Sigmoid colon (tissue), 7 donors: ENCODE results near the gene TMEM256. TPM values are rescaled to one million over a fixed set of nuclear protein-coding genes. Genes with fewer than 3 reads are reported as not detected.
"Not testable (repeated sequence)": the region's sequence is repeated elsewhere in the genome, so short reads cannot be mapped to it uniquely, and the experiment has no call there.

ENCODE experiments used
- DNase-seq: peaks from one replicate; pipeline ENCODE4 v3.0.0-alpha.2; 2019
- H3K27ac ChIP-seq, 4 donors: fragments of 200-600 bp; sonication (generic); one replicate each; pipeline ENCODE4 v1.5.1; 2016 to 2019; ENCODE audit warnings: mild to moderate bottlenecking in 1 of 4
- H3K27me3 ChIP-seq, 3 donors: fragments of 200-600 bp; sonication (generic); one replicate each; pipeline ENCODE4 v1.5.1; 2019; ENCODE audit warnings: mild to moderate bottlenecking in 1 of 3
- H3K36me3 ChIP-seq, 4 donors: fragments of 200-600 bp; sonication (generic); one replicate each; pipeline ENCODE4 v1.5.1; 2016 to 2019
- H3K4me1 ChIP-seq, 4 donors: fragments of 200-600 bp; sonication (generic); one replicate each; pipeline ENCODE4 v1.5.1; 2017 to 2019
- H3K4me3 ChIP-seq, 4 donors: fragments of 200-600 bp; sonication (generic); one replicate each; pipeline ENCODE4 v1.5.1; 2017 to 2019; ENCODE audit warnings: mild to moderate bottlenecking in 2 of 4, moderate library complexity in 1 of 4
- H3K9me3 ChIP-seq, 4 donors: fragments of 200-600 bp in 3 of 4; sonication (generic) in 3 of 4; one replicate each; pipeline versions ENCODE4 v1.5.1 to v1.6.1; 2013 to 2019
- EP300 ChIP-seq, 4 donors: sonication (generic); formaldehyde crosslinking; IDR thresholded peaks; one replicate each; pipeline ENCODE4 v1.6.1; 2017; ENCODE audit warnings: antibody characterized with exemption in 4 of 4
- POLR2A ChIP-seq, 2 donors: fragments of 450-650 bp; IDR thresholded peaks; one replicate each; pipeline ENCODE4 v1.6.1; 2016; ENCODE audit warnings: antibody characterized with exemption in 2 of 2, mild to moderate bottlenecking in 2 of 2, moderate library complexity in 2 of 2
- POLR2AphosphoS5 ChIP-seq, 4 donors: sonication (generic); formaldehyde crosslinking; IDR thresholded peaks; one replicate each; pipeline ENCODE4 v1.6.1; 2017; ENCODE audit warnings: antibody characterized with exemption in 4 of 4
- WGBS, 2 donors: extraction: QIAGEN DNeasy Blood & Tissue Kit; methylation state at CpG; one replicate each; pipeline ENCODE4 v1.1.7; 2013; 5-methylcytosine and 5-hydroxymethylcytosine counted together
- intact Hi-C: fragments of 100-400 bp; cut with DNase I; formaldehyde crosslinking; loops from one replicate; pipeline ENCODE4 v1.15.1; 2023
- polyA plus RNA-seq, 3 donors: library from polyadenylated mRNA; stranded (reverse); fragments of 200-250 nt; gene quantifications; one replicate each; pipeline ENCODE4 v1.2.3, GENCODE V29; 2013
- total RNA-seq, 4 donors: library from RNA; depleted of rRNA; stranded (reverse); fragments of >200 nt; gene quantifications; one replicate each; pipeline ENCODE4 v1.1.0, GENCODE V29; 2016
- TF ChIP-seq, protein P1 (sequence below), 4 experiments: fragments of 450-650 bp in 3 of 4; fragments of 200-600 bp in 1 of 4; IDR thresholded peaks; one replicate each; pipeline ENCODE4 v1.5.1; 2016 to 2019; ENCODE audit warnings: antibody characterized with exemption in 4 of 4, mild to moderate bottlenecking in 3 of 4, moderate library complexity in 2 of 4
- donor health status: healthy with polysubstance abuse.
- donor health status: Bipolar disorder and iron deficiency.
- donor health status: healthy.

The TMEM256 gene
- total and polyA plus RNA-seq, 7 donors = 19.0 to 357 (median 150) TPM

DNA sequence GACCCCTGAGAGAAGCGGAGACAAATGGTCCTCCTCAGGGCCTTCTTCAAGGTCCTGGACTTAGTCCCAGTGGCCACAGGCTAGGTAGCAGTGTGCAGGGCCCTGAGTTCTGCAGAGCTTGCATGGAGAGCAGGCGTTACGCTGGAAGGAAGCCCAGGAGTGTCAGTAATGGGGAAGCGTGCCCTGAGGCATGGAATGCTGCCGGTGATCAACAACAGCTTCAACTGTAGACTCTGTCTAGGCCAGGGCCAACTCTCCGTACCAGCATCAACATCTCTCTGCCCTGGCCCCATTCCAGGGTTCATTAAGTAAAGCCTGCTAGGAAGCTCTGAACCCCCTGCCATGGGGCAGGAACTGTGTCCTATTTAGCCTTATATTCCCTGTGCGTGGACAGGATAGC is 23.6 kb downstream of the TMEM256 start:
- TF ChIP-seq POLR2AphosphoS5 (IDR thresholded peaks at IDR 0.05) (peak in 2 of 4 donors; percentile 21 to 50), POLR2A (IDR thresholded peaks at IDR 0.05) (no peak)
- intact Hi-C loops = loop anchor here (5.0 kb wide), 1 partner anchor 182 kb away; the partner anchor contains the start of gene SENP3
- Histone ChIP-seq H3K9me3 (no peaks in the 10 kb centered on the region), H3K27ac (peak overlapping the region; percentile 64 to 77 (median 69)), H3K36me3 (no peaks in the 10 kb centered on the region), H3K27me3 (no peaks in the 10 kb centered on the region), H3K4me1 (peaks cover 2 to 34% (median 30%) of the 10 kb centered on the region in 4 donors), H3K4me3 (peak overlapping the region; percentile 15 to 54 (median 50))
- DNase-seq = peak; percentile 91
- 20 to 58% methylated on average over 7 of the region's 7 CpGs for WGBS, 2 donors

DNA sequence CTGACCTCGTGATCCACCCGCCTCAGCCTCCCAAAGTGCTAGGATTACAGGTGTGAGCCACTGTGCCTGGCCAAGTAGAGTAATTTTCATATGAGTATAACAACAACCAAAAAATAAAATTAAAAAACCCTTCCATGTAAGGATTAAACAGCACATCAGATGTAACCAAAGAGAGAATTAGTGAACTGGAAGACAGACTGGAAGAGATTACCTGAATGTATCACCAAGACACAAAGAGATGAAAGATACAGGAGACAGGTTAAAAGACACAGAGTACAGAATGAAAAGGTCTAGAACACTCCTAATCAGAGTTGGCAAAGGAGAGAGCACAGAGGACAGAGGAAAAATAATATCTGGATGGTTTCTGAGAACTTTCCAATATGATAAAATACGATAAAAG is 24.8 kb downstream of the TMEM256 start:
- TF ChIP-seq POLR2AphosphoS5 (IDR thresholded peaks at IDR 0.05) = no peak
- no peak for TF ChIP-seq POLR2A (IDR thresholded peaks at IDR 0.05)
- no peak for TF ChIP-seq EP300 (IDR thresholded peaks at IDR 0.05)
- TF ChIP-seq, protein P1, sequence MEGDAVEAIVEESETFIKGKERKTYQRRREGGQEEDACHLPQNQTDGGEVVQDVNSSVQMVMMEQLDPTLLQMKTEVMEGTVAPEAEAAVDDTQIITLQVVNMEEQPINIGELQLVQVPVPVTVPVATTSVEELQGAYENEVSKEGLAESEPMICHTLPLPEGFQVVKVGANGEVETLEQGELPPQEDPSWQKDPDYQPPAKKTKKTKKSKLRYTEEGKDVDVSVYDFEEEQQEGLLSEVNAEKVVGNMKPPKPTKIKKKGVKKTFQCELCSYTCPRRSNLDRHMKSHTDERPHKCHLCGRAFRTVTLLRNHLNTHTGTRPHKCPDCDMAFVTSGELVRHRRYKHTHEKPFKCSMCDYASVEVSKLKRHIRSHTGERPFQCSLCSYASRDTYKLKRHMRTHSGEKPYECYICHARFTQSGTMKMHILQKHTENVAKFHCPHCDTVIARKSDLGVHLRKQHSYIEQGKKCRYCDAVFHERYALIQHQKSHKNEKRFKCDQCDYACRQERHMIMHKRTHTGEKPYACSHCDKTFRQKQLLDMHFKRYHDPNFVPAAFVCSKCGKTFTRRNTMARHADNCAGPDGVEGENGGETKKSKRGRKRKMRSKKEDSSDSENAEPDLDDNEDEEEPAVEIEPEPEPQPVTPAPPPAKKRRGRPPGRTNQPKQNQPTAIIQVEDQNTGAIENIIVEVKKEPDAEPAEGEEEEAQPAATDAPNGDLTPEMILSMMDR (IDR thresholded peaks at IDR 0.05) = no peak
- no peak for DNase-seq
- WGBS, 2 donors = 94 to 97% methylated on average over 3 of the region's 3 CpGs
- Histone ChIP-seq H3K9me3 (no peaks in the 10 kb centered on the region), H3K27ac (no peak overlapping the region), H3K4me3 (no peak overlapping the region), H3K4me1 (peaks cover 1 to 30% (median 28%) of the 10 kb centered on the region in 4 donors), H3K36me3 (no peaks in the 10 kb centered on the region), H3K27me3 (no peaks in the 10 kb centered on the region)
- intact Hi-C loops = no loop called here

DNA sequence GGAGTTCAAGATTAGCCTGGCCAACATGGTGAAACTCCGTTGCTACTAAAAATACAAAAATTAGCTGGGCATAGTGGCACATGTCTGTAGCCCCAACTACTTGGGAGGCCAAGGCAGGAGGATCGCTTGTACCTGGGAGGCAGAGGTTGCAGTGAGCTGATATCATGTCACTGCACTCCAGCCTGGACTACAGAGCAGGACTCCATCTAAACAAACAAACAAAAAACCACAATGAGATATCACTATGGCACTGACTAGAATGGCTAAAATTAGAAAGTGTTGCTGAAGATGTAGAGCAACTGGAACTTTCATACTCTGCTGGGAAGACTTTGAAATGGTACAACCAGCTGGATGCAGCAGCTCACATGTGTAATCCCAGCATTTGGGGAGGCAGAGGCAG is 29.5 kb downstream of the TMEM256 start:
- Histone ChIP-seq H3K27me3 (no peaks in the 10 kb centered on the region), H3K9me3 (no peaks in the 10 kb centered on the region), H3K36me3 (no peaks in the 10 kb centered on the region), H3K27ac (no peak overlapping the region), H3K4me1 (no peaks in the 10 kb centered on the region), H3K4me3 (no peak overlapping the region)
- intact Hi-C loops = no loop called here
- no peak for DNase-seq
- TF ChIP-seq POLR2AphosphoS5 (IDR thresholded peaks at IDR 0.05) (no peak), POLR2A (IDR thresholded peaks at IDR 0.05) (no peak), EP300 (IDR thresholded peaks at IDR 0.05) (no peak)
- TF ChIP-seq, protein P1 (IDR thresholded peaks at IDR 0.05) = no peak
- 95 to 97% methylated on average over 2 of the region's 2 CpGs for WGBS, 2 donors

DNA sequence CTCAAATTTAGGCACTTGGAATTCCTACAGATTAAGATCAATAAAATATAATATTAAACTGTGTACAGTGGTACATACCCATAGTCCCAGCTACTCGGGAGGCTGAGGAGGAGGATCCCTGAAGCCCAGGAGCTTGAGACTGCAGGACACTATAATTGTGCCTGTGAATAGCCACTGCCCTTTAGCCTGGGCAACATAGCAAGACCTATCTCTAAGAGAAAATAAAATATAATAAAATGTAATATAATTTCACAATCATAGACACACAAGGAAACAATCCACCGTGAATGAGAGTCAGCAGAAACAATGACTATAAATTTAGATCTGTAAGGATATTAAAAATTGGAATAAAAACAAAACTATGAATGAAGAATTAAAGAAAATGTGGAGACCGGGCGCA is 33.0 kb downstream of the TMEM256 start:
- Histone ChIP-seq H3K4me3 (no peak overlapping the region), H3K27me3 (no peaks in the 10 kb centered on the region), H3K36me3 (no peaks in the 10 kb centered on the region), H3K27ac (no peak overlapping the region), H3K9me3 (no peaks in the 10 kb centered on the region), H3K4me1 (no peaks in the 10 kb centered on the region)
- intact Hi-C loops = no loop called here
- 61 to 85% methylated on average over 4 of the region's 4 CpGs for WGBS, 2 donors
- DNase-seq = no peak
- TF ChIP-seq POLR2AphosphoS5 (IDR thresholded peaks at IDR 0.05) (no peak), EP300 (IDR thresholded peaks at IDR 0.05) (no peak)
- TF ChIP-seq, protein P1 (IDR thresholded peaks at IDR 0.05) = no peak

DNA sequence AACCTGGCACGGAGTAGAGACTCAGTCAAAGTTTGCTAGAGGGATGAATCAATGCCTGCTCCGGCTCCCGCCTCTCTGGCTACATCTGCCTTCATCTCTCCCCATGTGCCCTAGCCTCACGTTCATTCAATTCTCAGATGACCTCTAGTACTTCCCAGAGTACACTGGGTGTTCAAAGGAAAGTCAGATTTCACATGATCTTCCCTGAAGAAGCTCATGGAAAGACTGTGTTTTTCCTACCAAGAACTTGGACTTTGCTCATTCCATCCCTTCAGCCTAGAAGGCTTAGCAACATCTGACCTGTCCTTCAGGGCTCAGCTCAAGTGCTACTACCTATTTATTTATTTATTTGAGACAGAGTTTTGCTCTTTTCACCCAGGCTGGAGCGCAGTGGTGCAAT is 34.1 kb downstream of the TMEM256 start:
- H3K4me3 ChIP-seq = no peak overlapping the region
- H3K27me3 ChIP-seq = no peaks in the 10 kb centered on the region
- intact Hi-C loops = no loop called here
- H3K27ac ChIP-seq = no peak overlapping the region
- H3K4me1 ChIP-seq = no peaks in the 10 kb centered on the region
- WGBS, 2 donors = 78 to 85% methylated on average over 5 of the region's 5 CpGs
- TF ChIP-seq EP300 (IDR thresholded peaks at IDR 0.05) (no peak), POLR2A (IDR thresholded peaks at IDR 0.05) (no peak), POLR2AphosphoS5 (IDR thresholded peaks at IDR 0.05) (no peak)
- TF ChIP-seq, protein P1 (IDR thresholded peaks at IDR 0.05) = no peak
- no peak for DNase-seq
- no peaks in the 10 kb centered on the region for H3K36me3 ChIP-seq
- no peaks in the 10 kb centered on the region for H3K9me3 ChIP-seq

DNA sequence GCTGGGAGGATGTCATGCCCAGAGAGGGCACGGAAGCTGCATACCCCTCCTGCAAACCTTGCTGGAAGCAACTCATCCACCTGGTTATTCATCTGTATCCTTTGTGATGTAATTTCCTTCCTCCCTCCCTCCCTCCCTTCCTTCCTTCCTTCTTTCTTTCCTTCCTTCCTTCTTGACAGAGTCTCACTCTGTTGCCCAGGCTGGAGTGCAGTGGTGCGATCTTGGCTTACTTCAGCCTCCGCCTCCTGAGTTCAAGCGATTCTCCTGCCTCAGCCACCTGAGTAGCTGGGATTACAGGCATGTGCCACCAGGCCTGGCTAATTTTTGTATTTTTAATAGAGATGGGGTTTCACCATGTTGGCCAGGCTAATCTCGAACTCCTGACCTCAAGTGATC is 35.3 kb downstream of the TMEM256 start:
- 93% methylated on average over 5 of the region's 5 CpGs for WGBS, 2 donors
- H3K36me3 ChIP-seq, H3K9me3 ChIP-seq, H3K4me3 ChIP-seq, H3K27me3 ChIP-seq, H3K27ac ChIP-seq, intact Hi-C loops, H3K4me1 ChIP-seq, DNase-seq: not testable (repeated sequence)
